HepG2 (cell line): ENCODE results near the gene ENGASE. TPM values are rescaled to one million over a fixed set of nuclear protein-coding genes. Genes with fewer than 3 reads are reported as not detected.

Experiments used
- ATAC-seq: fragments of 200-7000 bp; cut with Tn5 transposase; 3 replicates; pipeline ENCODE4 v1.9.1; 2020; ENCODE audit warnings: mild to moderate bottlenecking, moderate library complexity
- BruUV-seq: library from RNA; stranded (reverse); fragments of 400-500 nt; replicated peaks from 2 replicates; lab custom pipeline; 2021; lab: Mats Ljungman, UMichigan
- CTCF ChIA-PET: fragments of 300-600 bp; formaldehyde crosslinking; extraction: SDS; loops from one replicate; lab custom pipeline; 2021; ENCODE audit warnings: low total read pairs, inconsistent platforms, low intra/inter-chr PET ratio; lab: Yijun Ruan, JAX
- POLR2A ChIA-PET: fragments of 350-600 bp; sonication (Branson Sonifier 250); formaldehyde crosslinking; loops from one replicate; lab custom pipeline; 2020; ENCODE audit warnings: antibody characterized with exemption, inconsistent platforms; lab: Yijun Ruan, JAX
- DNase-seq: peaks from one replicate; pipeline ENCODE4 v3.0.0-alpha.2; 2015; ENCODE audit warnings: low spot score
- FAIRE-seq: peaks from 3 replicates; lab custom pipeline; 2011; peaks lifted over from hg19 to GRCh38; lab: Jason Lieb, UNC
- H2AFZ ChIP-seq: one replicate; pipeline ENCODE4 v1.6.1; 2011; ENCODE audit warnings: low read length, inconsistent platforms
- H3K27ac ChIP-seq: fragments of 300-600 bp; 3 replicates; pipeline ENCODE4 v1.8.0; 2011; ENCODE audit warnings: mixed run types, mild to moderate bottlenecking, mixed read lengths, low read length, inconsistent platforms; ENCODE audit not compliant: insufficient read depth; ENCODE audit errors: extremely low read length
- H3K27me3 ChIP-seq, 2 experiments: fragments of 200-600 bp in 1 of 2; 2 replicates in 1 of 2; 3 replicates in 1 of 2; pipeline versions ENCODE4 v1.6.0 to v1.8.0; 2011; ENCODE audit warnings: low read length in 2 of 2, mild to moderate bottlenecking in 2 of 2, moderate library complexity in 2 of 2, inconsistent platforms in 1 of 2; ENCODE audit not compliant: insufficient read depth in 2 of 2, control insufficient read depth in 1 of 2
- H3K36me3 ChIP-seq, 2 experiments: fragments of 200-600 bp in 1 of 2; replicated peaks in 1 of 2; 2 replicates in 1 of 2; 3 replicates in 1 of 2; pipeline versions ENCODE4 v1.5.1 to v1.8.0; 2011; ENCODE audit warnings: low read length in 2 of 2, inconsistent platforms in 1 of 2; ENCODE audit not compliant: insufficient read depth in 2 of 2, control insufficient read depth in 1 of 2
- H3K4me1 ChIP-seq: 2 replicates; pipeline ENCODE4 v1.5.1; 2012; ENCODE audit warnings: low read length, inconsistent platforms; ENCODE audit not compliant: insufficient read depth
- H3K4me2 ChIP-seq: 2 replicates; pipeline ENCODE4 v1.6.0; 2011; ENCODE audit warnings: low read depth, low read length, inconsistent platforms
- H3K4me3 ChIP-seq, 3 experiments: fragments of 200-600 bp in 1 of 3; sonication (generic), shearing (Covaris generic) in 1 of 3; replicated peaks in 1 of 3; 2 replicates each; pipeline ENCODE4 v1.5.1; 2011 to 2016; ENCODE audit warnings: low read length in 3 of 3, inconsistent platforms in 2 of 3, low read depth in 2 of 3, mild to moderate bottlenecking in 2 of 3, control low read depth in 1 of 3, mixed read lengths in 1 of 3; ENCODE audit not compliant: insufficient read depth in 1 of 3
- H3K79me2 ChIP-seq: one replicate; pipeline ENCODE4 v1.6.1; 2011; ENCODE audit warnings: low read length, inconsistent platforms; ENCODE audit not compliant: insufficient read depth
- H3K9ac ChIP-seq: 2 replicates; pipeline ENCODE4 v1.6.0; 2011; ENCODE audit warnings: mild to moderate bottlenecking, low read depth, low read length, inconsistent platforms; ENCODE audit not compliant: insufficient read depth
- H3K9me3 ChIP-seq: 2 replicates; pipeline ENCODE4 v1.5.1; 2012; ENCODE audit warnings: mild to moderate bottlenecking, low read length
- H4K20me1 ChIP-seq: 2 replicates; pipeline ENCODE4 v1.6.0; 2011; ENCODE audit warnings: inconsistent platforms, mild to moderate bottlenecking, low read length, moderate library complexity; ENCODE audit not compliant: insufficient read depth
- E2F5 ChIP-seq: sonication (generic); formaldehyde crosslinking; conservative IDR thresholded peaks from 2 replicates; pipeline ENCODE4 v1.4.0; 2020; ENCODE audit warnings: missing genetic modification reagents
- ELF3 ChIP-seq: IDR thresholded peaks from 2 replicates; pipeline ENCODE4 v1.6.1; 2016; ENCODE audit warnings: missing genetic modification reagents, missing compliant biosample characterization
- GLMP ChIP-seq: sonication (generic); formaldehyde crosslinking; IDR thresholded peaks from 2 replicates; pipeline ENCODE4 v1.9.0; 2021; ENCODE audit warnings: missing genetic modification reagents, mild to moderate bottlenecking, borderline replicate concordance
- MIER3 ChIP-seq: IDR thresholded peaks from 2 replicates; pipeline ENCODE4 v1.6.1; 2016; ENCODE audit warnings: missing compliant biosample characterization, borderline replicate concordance
- NFIC ChIP-seq: IDR thresholded peaks from 2 replicates; pipeline ENCODE4 v1.6.1; 2012; ENCODE audit warnings: mild to moderate bottlenecking, low read length, inconsistent platforms
- SMAD3 ChIP-seq: sonication (generic); formaldehyde crosslinking; IDR thresholded peaks from 2 replicates; pipeline ENCODE4 v1.4.0; 2020; ENCODE audit warnings: missing genetic modification reagents
- YY1 ChIP-seq: IDR thresholded peaks from 2 replicates; pipeline ENCODE4 v1.6.1; 2011; ENCODE audit warnings: low read length, low read depth, moderate library complexity, mild to moderate bottlenecking; ENCODE audit not compliant: insufficient read depth, insufficient replicate concordance
- ZFAT ChIP-seq: sonication (generic); formaldehyde crosslinking; conservative IDR thresholded peaks from 2 replicates; pipeline ENCODE4 v1.8.1; 2023; ENCODE audit warnings: missing genetic modification reagents, inconsistent platforms
- ZFP90 ChIP-seq: sonication (generic); formaldehyde crosslinking; IDR thresholded peaks from 2 replicates; pipeline ENCODE4 v1.8.0; 2022; ENCODE audit warnings: missing genetic modification reagents, mild to moderate bottlenecking, inconsistent platforms, borderline replicate concordance
- ZNF34 ChIP-seq: sonication (generic); formaldehyde crosslinking; IDR thresholded peaks from 2 replicates; pipeline ENCODE4 v1.4.0; 2020; ENCODE audit warnings: mild to moderate bottlenecking, missing genetic modification reagents, borderline replicate concordance
- WGBS: methylation state at CpG from one replicate; pipeline ENCODE4 v1.1.6; 2017; ENCODE audit warnings: low lambda C conversion rate; 5-methylcytosine and 5-hydroxymethylcytosine counted together
- in situ Hi-C: cut with HindIII; loops from 2 replicates; pipeline ENCODE4 v1.10.0; 2017; ENCODE audit warnings: low pct_unique_long_range_greater_than_20kb; ENCODE audit not compliant: extremely low pct_ligation_motif_present
- intact Hi-C: fragments of 100-400 bp; cut with micrococcal nuclease; formaldehyde crosslinking; loops from one replicate; pipeline ENCODE4 v1.10.0; 2022; ENCODE audit not compliant: unreplicated experiment
- polyA plus RNA-seq, 8 experiments: library from polyadenylated mRNA; depleted of rRNA in 3 of 8; stranded (reverse) in 7 of 8; unstranded in 1 of 8; fragments of >200 nt; fragmentation: Illumina TruSeq in 4 of 8; extraction: Trizol in 4 of 8; gene quantifications; 2 replicates each; pipeline versions ENCODE4 v1.2.1 to v1.2.3, GENCODE V29; 2011 to 2016; ENCODE audit warnings: low read depth in 4 of 8, missing spikeins in 1 of 8, mixed read lengths in 1 of 8; ENCODE audit not compliant: insufficient read depth in 1 of 8
- total RNA-seq, 5 experiments: library from RNA; depleted of rRNA; stranded (reverse); fragments of >200 nt; fragmentation: Illumina TruSeq; extraction: Trizol; gene quantifications; 2 replicates each; pipeline ENCODE4 v1.2.3, GENCODE V29; 2016; ENCODE audit warnings: low read depth in 1 of 5

Gene ENGASE
- total and polyA plus RNA-seq, 2 of the 13 experiments (the other 11 are each of a cell fraction or from before 2014, with no cell fraction given), result 10.6 to 18.1 TPM

- intact Hi-C loops (no loop called here), in situ Hi-C loops (no loop called here)
- H3K27me3 ChIP-seq, result peaks cover 0 to 33% of the 10 kb centered on the region in 2 experiments; a peak in 3 of 5 replicates
- no peaks in the 10 kb centered on the region for H3K79me2 ChIP-seq
- no peaks in the 10 kb centered on the region for H3K4me1 ChIP-seq
- DNase-seq (no peak), ATAC-seq (no peak), FAIRE-seq (no peak)
- no peak overlapping the region for H3K4me3 ChIP-seq
- 5% methylated on average over 6 of the region's 6 CpGs for WGBS
- POLR2A ChIA-PET, result interaction anchor here (1.2 kb wide), 1 partner anchor 41 kb away, joined by 3 read pairs; no protein-coding TSS in a partner anchor
- H2AFZ ChIP-seq, result no peak overlapping the region
- H3K4me2 ChIP-seq, result no peak overlapping the region
- CTCF ChIA-PET, result no interaction called here
- no peak overlapping the region for H3K9ac ChIP-seq
- no peaks in the 10 kb centered on the region for H3K9me3 ChIP-seq
- no peaks in the 10 kb centered on the region for H4K20me1 ChIP-seq
- H3K27ac ChIP-seq, result no peak overlapping the region
- no TSS peak for BruUV-seq
- no peaks in the 10 kb centered on the region for H3K36me3 ChIP-seq
- TF ChIP-seq GLMP (CRISPR knock-in tag), result no peak
- TF ChIP-seq MIER3 (CRISPR knock-in tag), result no peak
- TF ChIP-seq SMAD3 (CRISPR knock-in tag), result no peak
- TF ChIP-seq NFIC, result no peak
- TF ChIP-seq YY1, result no peak
- TF ChIP-seq ZFAT (CRISPR knock-in tag), result no peak
- TF ChIP-seq ZNF34, result no peak
- TF ChIP-seq ELF3, result no peak
- TF ChIP-seq E2F5 (CRISPR knock-in tag), result no peak
- TF ChIP-seq ZFP90 (CRISPR knock-in tag), result no peak
- TF ChIP-seq, all 625 proteins: peak for 0
These were observed 7.7 kb upstream of the ENGASE start for GRCh38 chr17:79066963-79067362.
